Posterior vena cava (tissue), 2 donors: ENCODE data around the gene RNF123. TPM values are rescaled to one million over a fixed set of nuclear protein-coding genes. Genes with fewer than 3 reads are reported as not detected.

Experiments
- DNase-seq: peaks from one replicate; pipeline ENCODE4 v3.0.0-alpha.2; 2020; ENCODE audit warnings: low spot score
- intact Hi-C, 2 donors: fragments of 100-400 bp; cut with DNase I; formaldehyde crosslinking; loops; one replicate each; pipeline versions ENCODE4 v1.14.1 to v1.14.2; 2022 to 2023
- total RNA-seq, 2 donors: library from RNA; stranded (reverse); fragmentation: NEBNext Ultra II Directional; extraction: Animal tissue kit (Norgen Biotek cat#: 25700); gene quantifications; one replicate each; pipeline ENCODE4 v1.2.1, GENCODE V29; 2021
- donor health status: DM: yes; HTN: yes; CAD: no.
- donor health status: DM: yes; HTN: yes; CAD: no.

Gene RNF123
- total RNA-seq, 2 donors from 2014 or later: 28.3 to 29.5 TPM

GRCh38 chr3:49655731-49656285 is 33.5 kb upstream of the RNF123 start:
- no peak for DNase-seq
- intact Hi-C loops: no loop called here

- no peak for DNase-seq
- intact Hi-C loops: no loop called here
Observed at GRCh38 chr3:49656541-49657112, 32.7 kb upstream of the RNF123 start.

GRCh38 chr3:49657208-49657915 is 32.0 kb upstream of the RNF123 start:
- intact Hi-C loops: no loop called here
- DNase-seq: no peak

- no peak for DNase-seq
- intact Hi-C loops: no loop called here
Observed at GRCh38 chr3:49658711-49659110, 30.6 kb upstream of the RNF123 start.

GRCh38 chr3:49659756-49660155 is 29.6 kb upstream of the RNF123 start:
- intact Hi-C loops: loop anchor here in 1 of 2 donors (5.0 kb wide), 1 partner anchor 102 kb away; no protein-coding TSS in a partner anchor

GRCh38 chr3:49661281-49661680 is 28.1 kb upstream of the RNF123 start:
- intact Hi-C loops: loop anchor here in 1 of 2 donors (5.0 kb wide), 1 partner anchor 104 kb away; no protein-coding TSS in a partner anchor
- DNase-seq: no peak

More at GRCh38 chr3:49659756-49660155, 29.6 kb upstream of the RNF123 start:
- DNase-seq: no peak

- intact Hi-C loops: loop anchor here in 1 of 2 donors (5.0 kb wide), 1 partner anchor 105 kb away; no protein-coding TSS in a partner anchor
- DNase-seq: no peak
Observed at GRCh38 chr3:49662021-49662420, 27.3 kb upstream of the RNF123 start.

- intact Hi-C loops: loop anchor here in 1 of 2 donors (5.0 kb wide), 1 partner anchor 106 kb away; no protein-coding TSS in a partner anchor
Observed at GRCh38 chr3:49662720-49663413, 26.5 kb upstream of the RNF123 start.

GRCh38 chr3:49663831-49664230 is 25.5 kb upstream of the RNF123 start:
- DNase-seq: no peak
- intact Hi-C loops: loop anchor here in 1 of 2 donors (5.0 kb wide), 1 partner anchor 107 kb away; no protein-coding TSS in a partner anchor

More at GRCh38 chr3:49662720-49663413, 26.5 kb upstream of the RNF123 start:
- no peak for DNase-seq

- intact Hi-C loops: loop anchor here in 1 of 2 donors (5.0 kb wide), 1 partner anchor 107 kb away; no protein-coding TSS in a partner anchor
- no peak for DNase-seq
Observed at GRCh38 chr3:49664300-49664699, 25.1 kb upstream of the RNF123 start.

GRCh38 chr3:49665822-49666519 is 23.4 kb upstream of the RNF123 start:
- intact Hi-C loops: no loop called here
- DNase-seq: no peak

- intact Hi-C loops: no loop called here
- no peak for DNase-seq
Observed at GRCh38 chr3:49666592-49666991, 22.8 kb upstream of the RNF123 start.

- DNase-seq: no peak
- intact Hi-C loops: no loop called here
Observed at GRCh38 chr3:49667701-49668413, 21.5 kb upstream of the RNF123 start.

GRCh38 chr3:49668414-49668797 is 21.0 kb upstream of the RNF123 start:
- intact Hi-C loops: no loop called here
- DNase-seq: no peak

- intact Hi-C loops: no loop called here
- DNase-seq: no peak
Observed at GRCh38 chr3:49668861-49669260, 20.5 kb upstream of the RNF123 start.

GRCh38 chr3:49669352-49669751 is 20.0 kb upstream of the RNF123 start:
- no peak for DNase-seq
- intact Hi-C loops: no loop called here

- no peak for DNase-seq
- intact Hi-C loops: loop anchor here (2.0 to 5.0 kb wide), 2 partner anchors 130 to 134 kb away; no protein-coding TSS in a partner anchor
Observed at GRCh38 chr3:49670940-49671290, 18.4 kb upstream of the RNF123 start.
